HCT116 (cell line): Measurements from ENCODE around the gene DNAJB9. TPM values are rescaled to one million over a fixed set of nuclear protein-coding genes. Genes with fewer than 3 reads are reported as not detected.

ENCODE experiments used
- ATAC-seq: fragments of 200-7000 bp; cut with Tn5 transposase; 2 replicates; pipeline ENCODE4 v1.9.1; 2020; ENCODE audit warnings: mild to moderate bottlenecking, moderate library complexity
- BruUV-seq: library from RNA; stranded (reverse); fragments of 400-500 nt; replicated peaks from 2 replicates; lab custom pipeline; 2021; lab: Mats Ljungman, UMichigan
- CTCF ChIA-PET: fragments of 300-600 bp; sonication (Branson Sonifier 250); formaldehyde crosslinking; loops from one replicate; lab custom pipeline; 2021; ENCODE audit warnings: antibody characterized with exemption; lab: Charles Lee
- POLR2A ChIA-PET: fragments of 300-600, 350-600 bp; sonication (Branson Sonifier 250); formaldehyde crosslinking; loops from one replicate; lab custom pipeline; 2021; ENCODE audit warnings: antibody characterized with exemption; lab: Charles Lee
- RAD21 ChIA-PET, 2 experiments: fragments of 300-600 bp; sonication (Branson Sonifier 250); formaldehyde crosslinking; loops; one replicate each; lab custom pipeline; 2023; ENCODE audit warnings: low total read pairs in 2 of 2; ENCODE audit not compliant: uncharacterized antibody in 2 of 2, unreplicated experiment in 2 of 2, low non-redundant PET in 1 of 2; lab: Charles Lee
- DNase-seq: peaks from one replicate; pipeline ENCODE4 v3.0.0-alpha.2; 2010; ENCODE audit warnings: low read depth, low spot score
- H2AFZ ChIP-seq: fragments of 200-600 bp; shearing (Covaris generic), sonication (generic); 2 replicates; pipeline ENCODE4 v1.6.1; 2017; ENCODE audit warnings: low read depth, mixed run types, mixed read lengths, antibody characterized with exemption, low read length; ENCODE audit not compliant: poor library complexity, severe bottlenecking
- H3K27ac ChIP-seq: 2 replicates; pipeline ENCODE4 v1.5.1; 2012; ENCODE audit warnings: low read depth, low read length
- H3K27me3 ChIP-seq: fragments of 200-600 bp; sonication (generic); 2 replicates; pipeline ENCODE4 v1.6.1; 2016; ENCODE audit warnings: mixed run types, low read length, mixed read lengths; ENCODE audit not compliant: insufficient read depth
- H3K36me3 ChIP-seq, 2 experiments: fragments of 200-500 bp in 1 of 2; fragments of 200-600 bp in 1 of 2; sonication (Bioruptor generic) in 1 of 2; sonication (generic) in 1 of 2; 2 replicates each; pipeline versions ENCODE4 v1.5.1 to v1.6.1; 2014 to 2016; ENCODE audit warnings: low read length in 2 of 2, inconsistent platforms in 1 of 2, mixed read lengths in 1 of 2, mixed run types in 1 of 2; ENCODE audit not compliant: insufficient read depth in 2 of 2, control insufficient read depth in 1 of 2
- H3K4me1 ChIP-seq, 2 experiments: fragments of 200-600 bp in 1 of 2; sonication (generic) in 1 of 2; 2 replicates each; pipeline versions ENCODE4 v1.5.1 to v1.6.1; 2012 to 2017; ENCODE audit warnings: low read length in 2 of 2, inconsistent platforms in 1 of 2, mild to moderate bottlenecking in 1 of 2, mixed read lengths in 1 of 2, mixed run types in 1 of 2, moderate library complexity in 1 of 2; ENCODE audit not compliant: insufficient read depth in 2 of 2, control insufficient read depth in 1 of 2
- H3K4me2 ChIP-seq: fragments of 200-600 bp; sonication (generic); 2 replicates; pipeline ENCODE4 v1.6.1; 2017; ENCODE audit warnings: mixed run types, low read length, mixed read lengths
- H3K4me3 ChIP-seq, 2 experiments: fragments of 200-600 bp in 1 of 2; sonication (generic) in 1 of 2; replicated peaks in 1 of 2; 2 replicates each; pipeline ENCODE4 v1.5.1; 2011 to 2016; ENCODE audit warnings: low read length in 2 of 2, control low read depth in 1 of 2, low read depth in 1 of 2, mild to moderate bottlenecking in 1 of 2, mixed read lengths in 1 of 2, mixed run types in 1 of 2
- H3K79me2 ChIP-seq: fragments of 200-600 bp; sonication (generic); 2 replicates; pipeline ENCODE4 v1.6.1; 2017; ENCODE audit warnings: mild to moderate bottlenecking, mixed run types, low read length, moderate library complexity, mixed read lengths; ENCODE audit not compliant: insufficient read depth
- H3K9ac ChIP-seq: fragments of 200-600 bp; sonication (generic); 2 replicates; pipeline ENCODE4 v1.6.1; 2016; ENCODE audit warnings: low read length, mixed read lengths
- H3K9me2 ChIP-seq: fragments of 200-600 bp; sonication (generic), shearing (Covaris generic); 2 replicates; pipeline ENCODE4 v1.6.1; 2017; ENCODE audit warnings: mixed run types, mild to moderate bottlenecking, moderate library complexity; ENCODE audit not compliant: insufficient read depth
- H3K9me3 ChIP-seq, 2 experiments: fragments of 200-500 bp in 1 of 2; fragments of 200-600 bp in 1 of 2; sonication (Bioruptor generic) in 1 of 2; sonication (generic) in 1 of 2; 2 replicates each; pipeline ENCODE4 v1.6.1; 2014 to 2017; ENCODE audit warnings: low read length in 2 of 2, mixed read lengths in 2 of 2, inconsistent platforms in 1 of 2, low read depth in 1 of 2, mild to moderate bottlenecking in 1 of 2, mixed run types in 1 of 2, moderate library complexity in 1 of 2; ENCODE audit not compliant: control insufficient read depth in 1 of 2, insufficient read depth in 1 of 2
- H4K20me1 ChIP-seq: fragments of 200-600 bp; sonication (generic), shearing (Covaris generic); 2 replicates; pipeline ENCODE4 v1.6.1; 2017; ENCODE audit warnings: mixed run types, mild to moderate bottlenecking, moderate library complexity; ENCODE audit not compliant: insufficient read depth
- CBX3 ChIP-seq: IDR thresholded peaks from 2 replicates; pipeline ENCODE4 v1.6.1; 2012; ENCODE audit warnings: low read depth
- FOSL1 ChIP-seq: IDR thresholded peaks from 2 replicates; pipeline ENCODE4 v1.6.1; 2012; ENCODE audit warnings: low read depth
- JUND ChIP-seq: IDR thresholded peaks from 2 replicates; pipeline ENCODE4 v1.6.1; 2012
- RAD21 ChIP-seq: IDR thresholded peaks from 2 replicates; pipeline ENCODE4 v1.6.1; 2012; ENCODE audit warnings: low read depth, mild to moderate bottlenecking
- SP1 ChIP-seq: IDR thresholded peaks from 2 replicates; pipeline ENCODE4 v1.6.1; 2012; ENCODE audit warnings: low read depth
- TCF7L2 ChIP-seq: IDR thresholded peaks from 2 replicates; pipeline ENCODE4 v1.7.0; 2011; ENCODE audit warnings: borderline replicate concordance, inconsistent platforms; ENCODE audit not compliant: insufficient read depth, insufficient read length; ENCODE audit errors: extremely low read depth
- ZNF274 ChIP-seq: fragments of 200-500 bp; sonication (Bioruptor generic); IDR thresholded peaks from 2 replicates; pipeline ENCODE4 v1.6.1; 2014; ENCODE audit warnings: mild to moderate bottlenecking, low read depth, low read length, inconsistent platforms
- intact Hi-C: fragments of 100-400 bp; cut with micrococcal nuclease; formaldehyde crosslinking; loops from 2 replicates; pipeline ENCODE4 v1.10.0; 2022
- total RNA-seq: library from RNA; stranded (reverse); gene quantifications from one replicate; pipeline ENCODE4 v1.2.1, GENCODE V29; 2021; ENCODE audit not compliant: unreplicated experiment
- TF ChIP-seq, protein P1 (sequence below): IDR thresholded peaks from 2 replicates; pipeline ENCODE4 v1.6.1; 2012

The DNAJB9 gene
- total RNA-seq, 1 experiment from 2014 or later, result 10.1 TPM

DNA sequence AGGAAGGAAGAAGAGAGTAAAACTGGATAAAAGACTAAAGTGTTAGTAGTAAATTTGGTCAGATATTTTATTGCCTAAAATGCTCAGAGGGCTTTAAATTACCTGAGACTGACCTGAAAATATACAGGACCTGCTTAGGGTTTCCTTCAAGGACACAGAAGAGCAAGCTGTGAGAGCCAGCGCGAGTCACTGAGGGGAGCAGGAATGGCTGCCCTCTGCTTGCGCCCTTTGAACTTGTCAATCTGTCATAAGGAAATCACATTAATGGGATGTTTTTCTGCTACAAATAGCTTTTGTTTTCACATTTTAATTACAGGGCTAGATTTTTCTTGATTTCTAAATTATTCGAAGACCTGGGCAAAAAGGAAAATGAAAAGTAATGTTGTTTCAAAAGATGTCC is 26.9 kb downstream of the DNAJB9 start:
- Histone ChIP-seq H3K4me2 (no peak overlapping the region), H3K9ac (no peak overlapping the region), H3K4me3 (no peak overlapping the region), H3K4me1 (no peaks in the 10 kb centered on the region), H3K79me2 (no peaks in the 10 kb centered on the region), H3K27ac (no peak overlapping the region), H3K27me3 (no peaks in the 10 kb centered on the region), H2AFZ (no peak overlapping the region), H3K9me2 (no peaks in the 10 kb centered on the region), H3K9me3 (no peaks in the 10 kb centered on the region), H3K36me3 (no peaks in the 10 kb centered on the region), H4K20me1 (no peaks in the 10 kb centered on the region)
- BruUV-seq, result no TSS peak
- DNase-seq (no peak), ATAC-seq (no peak)
- CTCF ChIA-PET, result no interaction called here
- TF ChIP-seq CBX3 (no peak), FOSL1 (no peak)
- intact Hi-C loops, result no loop called here
- POLR2A ChIA-PET, result no interaction called here
- RAD21 ChIA-PET, result no interaction called here

DNA sequence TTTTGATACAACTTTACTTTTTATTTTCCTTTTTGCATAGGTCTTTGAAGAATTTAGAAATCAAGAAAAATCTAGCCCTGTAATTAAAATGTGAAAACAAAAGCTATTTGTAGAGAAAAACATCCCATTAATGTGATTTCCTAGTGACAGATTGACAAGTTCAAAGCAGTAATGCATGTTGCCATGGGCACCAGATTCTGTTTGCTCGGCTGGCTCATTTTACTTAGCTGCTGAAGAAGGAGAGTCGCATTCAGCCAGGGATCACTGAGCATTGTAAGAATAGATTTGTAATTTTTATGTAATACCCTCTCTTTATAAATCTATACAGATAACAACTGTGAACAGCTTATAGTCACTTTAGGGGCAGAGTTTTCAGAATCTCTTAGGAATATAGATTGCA is 28.5 kb downstream of the DNAJB9 start:
- no TSS peak for BruUV-seq
- intact Hi-C loops, result no loop called here
- H3K4me2 ChIP-seq, result no peak overlapping the region
- no peaks in the 10 kb centered on the region for H3K27me3 ChIP-seq
- H3K9ac ChIP-seq, result no peak overlapping the region
- DNase-seq (no peak), ATAC-seq (no peak)
- TF ChIP-seq SP1 (no peak), RAD21 (no peak), JUND (no peak), FOSL1 (no peak), ZNF274 (no peak), TCF7L2 (no peak)
- TF ChIP-seq, protein P1, sequence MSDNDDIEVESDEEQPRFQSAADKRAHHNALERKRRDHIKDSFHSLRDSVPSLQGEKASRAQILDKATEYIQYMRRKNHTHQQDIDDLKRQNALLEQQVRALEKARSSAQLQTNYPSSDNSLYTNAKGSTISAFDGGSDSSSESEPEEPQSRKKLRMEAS, result no peak
- ChIA-PET RAD21 (no interaction called here), CTCF (no interaction called here), POLR2A (no interaction called here)
- no peak overlapping the region for H3K4me3 ChIP-seq
- H3K9me3 ChIP-seq, result no peaks in the 10 kb centered on the region
- no peaks in the 10 kb centered on the region for H3K79me2 ChIP-seq
- H4K20me1 ChIP-seq, result no peaks in the 10 kb centered on the region
- no peak overlapping the region for H2AFZ ChIP-seq
- no peak overlapping the region for H3K27ac ChIP-seq
- peaks cover under 1 to 4% of the 10 kb centered on the region in 2 experiments; a peak in 3 of 4 replicates for H3K4me1 ChIP-seq
- no peaks in the 10 kb centered on the region for H3K36me3 ChIP-seq
- H3K9me2 ChIP-seq, result no peaks in the 10 kb centered on the region
